Gastroesophageal sphincter (tissue), 4 donors: ENCODE measurements around the gene KRT9. TPM values are rescaled to one million over a fixed set of nuclear protein-coding genes. Genes with fewer than 3 reads are reported as not detected.
"Not testable (repeated sequence)": the region's sequence is repeated elsewhere in the genome, so short reads cannot be mapped to it uniquely, and the experiment has no call there.

ENCODE experiments used
- ATAC-seq: fragments of 150-250 bp; one replicate; pipeline ENCODE4 v1.9.1; 2016; ENCODE audit warnings: mild to moderate bottlenecking, moderate library complexity
- H3K27ac ChIP-seq, 4 donors: fragments of 200-600 bp; sonication (generic) in 3 of 4; 1 replicate in 3 of 4; 2 replicates in 1 of 4; pipeline ENCODE4 v1.5.1; 2016 to 2019
- H3K27me3 ChIP-seq: fragments of 200-600 bp; sonication (generic); one replicate; pipeline ENCODE4 v1.5.1; 2019
- H3K36me3 ChIP-seq, 2 donors: fragments of 200-600 bp; sonication (generic); one replicate each; pipeline ENCODE4 v1.5.1; 2019; ENCODE audit warnings: control low read depth in 1 of 2
- H3K4me1 ChIP-seq, 3 donors: fragments of 200-600 bp; sonication (generic); 1 replicate in 2 of 3; 2 replicates in 1 of 3; pipeline ENCODE4 v1.5.1; 2016 to 2019; ENCODE audit warnings: control low read depth in 2 of 3
- H3K4me3 ChIP-seq, 2 donors: fragments of 200-600 bp; sonication (generic); one replicate each; pipeline ENCODE4 v1.5.1; 2019; ENCODE audit warnings: mild to moderate bottlenecking in 1 of 2, moderate library complexity in 1 of 2
- H3K9me3 ChIP-seq, 3 donors: fragments of 200-600 bp; sonication (generic); one replicate each; pipeline ENCODE4 v1.5.1; 2017 to 2019; ENCODE audit warnings: control low read depth in 2 of 3
- CTCF ChIP-seq, 4 experiments: fragments of 200-600 bp in 2 of 4; fragments of 450-650 bp in 2 of 4; sonication (generic) in 1 of 4; IDR thresholded peaks; one replicate each; pipeline ENCODE4 v1.5.1; 2017 to 2019; ENCODE audit warnings: antibody characterized with exemption in 4 of 4, mild to moderate bottlenecking in 2 of 4, moderate library complexity in 2 of 4
- EP300 ChIP-seq: sonication (generic); formaldehyde crosslinking; IDR thresholded peaks from one replicate; pipeline ENCODE4 v1.6.1; 2017; ENCODE audit warnings: antibody characterized with exemption, mild to moderate bottlenecking
- POLR2A ChIP-seq, 2 donors: fragments of 450-650 bp; IDR thresholded peaks; one replicate each; pipeline ENCODE4 v1.6.1; 2017; ENCODE audit warnings: antibody characterized with exemption in 2 of 2, mild to moderate bottlenecking in 2 of 2, moderate library complexity in 1 of 2
- POLR2AphosphoS5 ChIP-seq: sonication (generic); formaldehyde crosslinking; IDR thresholded peaks from one replicate; pipeline ENCODE4 v1.6.1; 2017; ENCODE audit warnings: antibody characterized with exemption
- WGBS, 2 donors: methylation state at CpG; one replicate each; pipeline ENCODE4 v1.1.5; 2018; ENCODE audit warnings: low coverage in 1 of 2; 5-methylcytosine and 5-hydroxymethylcytosine counted together
- total RNA-seq, 4 donors: library from RNA; depleted of rRNA; stranded (reverse); fragments of >200 nt; gene quantifications; one replicate each; pipeline ENCODE4 v1.1.0, GENCODE V29; 2016

KRT9 gene
- total RNA-seq, 4 donors from 2014 or later, result not detected

DNA sequence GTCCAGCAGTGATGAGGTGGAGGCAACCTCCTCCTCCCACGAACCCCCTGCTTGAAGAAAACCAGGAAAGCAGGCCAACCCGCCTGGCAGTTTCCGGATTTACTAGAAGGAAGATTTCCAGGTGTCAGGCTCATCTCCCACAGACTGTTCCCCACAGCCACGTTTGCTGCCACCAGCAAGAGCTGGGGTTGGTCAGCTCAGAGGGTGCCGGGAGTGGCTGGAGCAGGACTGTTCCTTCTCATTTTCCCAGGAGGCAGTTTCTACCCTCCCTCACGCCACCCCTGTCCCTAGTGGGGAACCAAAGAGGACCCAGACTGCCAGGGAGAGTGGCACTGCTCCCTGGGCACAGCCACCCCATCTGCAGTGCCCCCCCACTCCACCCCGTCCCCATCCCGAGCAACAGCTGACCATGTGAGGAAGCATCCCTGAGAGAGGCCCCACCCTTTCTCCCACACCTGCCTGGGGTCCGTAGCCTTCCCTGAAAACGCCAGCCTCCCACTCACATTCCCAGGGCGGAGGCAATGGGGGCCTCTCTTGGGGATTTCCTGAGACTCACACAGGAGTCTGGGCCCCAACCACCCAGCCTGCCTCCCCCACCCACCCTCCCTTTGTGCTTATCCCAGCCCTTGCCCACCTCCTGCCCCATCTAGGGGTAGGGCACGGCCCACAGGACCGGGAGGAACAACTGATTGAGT, 46.6 kb upstream of the KRT9 start:
- Histone ChIP-seq H3K4me1 (no peaks in the 10 kb centered on the region), H3K27ac (no peak overlapping the region), H3K9me3 (no peaks in the 10 kb centered on the region), H3K36me3 (no peaks in the 10 kb centered on the region), H3K4me3 (no peak overlapping the region), H3K27me3 (peaks cover 48% of the 10 kb centered on the region)
- no peak for ATAC-seq
- TF ChIP-seq POLR2A (IDR thresholded peaks at IDR 0.05), result no peak
- no peak for TF ChIP-seq EP300
- TF ChIP-seq CTCF (IDR thresholded peaks at IDR 0.05), result no peak
- TF ChIP-seq POLR2AphosphoS5, result no peak
- 40% methylated on average over 1 of the region's 13 CpGs; no CpG with 5 or more reads in 1 of the 2 donors for WGBS, 2 donors

DNA sequence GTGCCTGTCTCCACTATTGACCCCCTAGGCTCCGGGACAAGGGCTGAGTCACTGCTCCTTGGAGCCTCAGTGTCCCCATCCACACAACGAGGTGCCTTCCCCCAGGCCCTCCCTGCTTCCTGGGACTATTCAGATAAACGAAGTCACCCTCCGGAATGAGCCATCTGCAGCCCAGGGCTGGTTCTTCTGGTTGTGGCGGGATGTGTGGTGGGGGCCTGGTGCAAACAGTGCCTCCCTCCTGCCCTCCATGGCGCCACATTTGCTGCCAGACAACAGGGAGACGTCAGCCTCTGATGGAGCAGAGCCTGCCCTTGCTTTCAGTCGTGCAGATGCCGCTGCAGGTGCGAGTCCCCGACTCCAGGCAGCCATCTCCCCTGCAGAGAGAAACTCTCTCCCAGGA, 45.8 kb upstream of the KRT9 start:
- Histone ChIP-seq H3K36me3 (no peaks in the 10 kb centered on the region), H3K27me3 (peaks cover 54% of the 10 kb centered on the region), H3K4me3 (no peak overlapping the region), H3K27ac (no peak overlapping the region), H3K4me1 (no peaks in the 10 kb centered on the region), H3K9me3 (no peaks in the 10 kb centered on the region)
- TF ChIP-seq EP300, result no peak
- no CpG with 5 or more reads among the region's 11 CpGs for WGBS, 2 donors
- ATAC-seq, result no peak

- TF ChIP-seq POLR2AphosphoS5 (no peak), EP300 (no peak), CTCF (IDR thresholded peaks at IDR 0.05) (no peak), POLR2A (IDR thresholded peaks at IDR 0.05) (no peak)
- ATAC-seq, result no peak
- Histone ChIP-seq H3K4me3 (no peak overlapping the region), H3K4me1 (no peaks in the 10 kb centered on the region), H3K27ac (no peak overlapping the region), H3K36me3 (no peaks in the 10 kb centered on the region), H3K9me3 (no peaks in the 10 kb centered on the region), H3K27me3 (peaks cover 59% of the 10 kb centered on the region)
- 100% methylated on average over 1 of the region's 3 CpGs; no CpG with 5 or more reads in 1 of the 2 donors for WGBS, 2 donors
Measured at GRCh38 chr17:41617136-41617535, 45.3 kb upstream of the KRT9 start.

DNA sequence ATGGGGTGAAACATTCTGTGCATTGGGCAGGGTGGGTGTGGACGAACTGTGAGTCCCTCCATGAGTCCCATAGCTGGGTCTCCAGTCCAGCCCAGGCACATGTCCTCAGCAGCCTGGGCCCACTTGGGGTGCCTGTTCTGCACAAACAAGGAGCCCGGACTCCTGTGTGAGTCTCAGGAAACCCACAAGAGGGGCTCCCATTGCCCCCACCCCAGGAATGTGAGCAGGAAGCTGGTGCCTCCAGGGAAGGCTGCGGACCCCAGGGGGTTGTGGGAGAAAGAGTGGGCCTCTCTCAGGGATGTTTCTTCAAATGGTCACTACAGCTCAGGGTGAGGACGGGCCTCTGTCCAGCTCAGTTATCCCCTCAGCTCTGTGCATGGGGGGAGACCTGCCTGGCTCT, 44.6 kb upstream of the KRT9 start:
- peaks cover 66% of the 10 kb centered on the region for H3K27me3 ChIP-seq
- no CpG with 5 or more reads among the region's 4 CpGs for WGBS, 2 donors
- not testable (repeated sequence) for H3K4me1 ChIP-seq, H3K36me3 ChIP-seq, H3K27ac ChIP-seq, H3K9me3 ChIP-seq, ATAC-seq, H3K4me3 ChIP-seq

DNA sequence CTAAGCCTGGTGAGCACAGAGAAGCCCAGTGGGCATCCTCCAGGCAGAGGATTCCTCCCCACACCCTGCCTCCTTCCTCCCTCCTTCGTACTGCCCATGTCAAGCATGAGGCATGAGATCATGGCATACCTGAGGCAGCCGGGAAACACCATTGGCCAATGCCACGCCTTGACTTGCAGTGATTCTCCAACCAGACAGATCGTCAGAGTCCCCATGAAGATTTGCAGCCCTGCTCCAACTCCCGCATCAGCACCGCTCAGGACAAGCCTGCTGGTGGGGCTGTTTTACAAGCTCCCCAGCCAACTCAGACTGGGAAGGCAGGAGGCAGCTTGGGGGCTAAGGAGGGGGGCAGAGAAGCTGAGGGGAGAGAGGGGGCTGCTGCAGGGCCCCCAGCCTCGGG, 43.6 kb upstream of the KRT9 start:
- 16% methylated on average over 2 of the region's 7 CpGs; no CpG with 5 or more reads in 1 of the 2 donors for WGBS, 2 donors
- no peaks in the 10 kb centered on the region for H3K36me3 ChIP-seq
- H3K9me3 ChIP-seq, result no peaks in the 10 kb centered on the region
- peaks cover 76% of the 10 kb centered on the region for H3K27me3 ChIP-seq
- no peaks in the 10 kb centered on the region for H3K4me1 ChIP-seq
- H3K4me3 ChIP-seq, result no peak overlapping the region
- no peak overlapping the region for H3K27ac ChIP-seq
- ATAC-seq, result no peak
- TF ChIP-seq POLR2A (IDR thresholded peaks at IDR 0.05) (no peak), EP300 (no peak), POLR2AphosphoS5 (no peak), CTCF (IDR thresholded peaks at IDR 0.05) (no peak)

GRCh38 chr17:41614767-41615166, 42.9 kb upstream of the KRT9 start:
- H3K9me3 ChIP-seq, H3K27ac ChIP-seq, H3K4me1 ChIP-seq, H3K4me3 ChIP-seq, ATAC-seq, H3K36me3 ChIP-seq: not testable (repeated sequence)
- 65% methylated on average over 7 of the region's 9 CpGs; no CpG with 5 or more reads in 1 of the 2 donors for WGBS, 2 donors
- H3K27me3 ChIP-seq, result peaks cover 79% of the 10 kb centered on the region
